SK-N-SH treated with all-trans-retinoic acid at 6 μM for 48 hours (cell line): Measurements from ENCODE around the gene HNRNPR.

Source experiments
- CREB5 ChIP-seq: fragments of 250-450 bp; sonication (Bioruptor Pico); IDR thresholded peaks from 2 replicates; pipeline ENCODE4 v1.5.1; 2020; ENCODE audit warnings: low read depth, mild to moderate bottlenecking, moderate library complexity
- PATZ1 ChIP-seq: fragments of 250-450 bp; sonication (Bioruptor Pico); IDR thresholded peaks from 2 replicates; pipeline ENCODE4 v1.8.0; 2020; ENCODE audit warnings: mild to moderate bottlenecking, moderate library complexity, borderline replicate concordance
- POU6F1 ChIP-seq: fragments of 250-450 bp; sonication (Bioruptor Pico); IDR thresholded peaks from 2 replicates; pipeline ENCODE4 v1.8.0; 2021; ENCODE audit warnings: low read depth, mild to moderate bottlenecking, moderate library complexity, borderline replicate concordance
- RARB ChIP-seq: fragments of 250-450 bp; sonication (Bioruptor Pico); IDR thresholded peaks from 2 replicates; pipeline ENCODE4 v1.8.0; 2021; ENCODE audit warnings: mild to moderate bottlenecking, moderate library complexity
- TCF4 ChIP-seq: fragments of 250-450 bp; sonication (Bioruptor Pico); IDR thresholded peaks from 2 replicates; pipeline ENCODE4 v1.8.0; 2021; ENCODE audit warnings: mild to moderate bottlenecking, moderate library complexity, borderline replicate concordance
- ZNF565 ChIP-seq: fragments of 450-650 bp; formaldehyde crosslinking; conservative IDR thresholded peaks from 2 replicates; pipeline ENCODE4 v1.5.0; 2020; ENCODE audit warnings: low read depth, mild to moderate bottlenecking, moderate library complexity

GRCh38 chr1:23357138-23357908 is 13.2 kb upstream of the HNRNPR start:
- no peak for TF ChIP-seq TCF4
- TF ChIP-seq ZNF565 = no peak
- TF ChIP-seq PATZ1 (CRISPR knock-in tag) = no peak
- TF ChIP-seq POU6F1 (CRISPR knock-in tag) = no peak
- no peak for TF ChIP-seq CREB5 (CRISPR knock-in tag)
- TF ChIP-seq RARB (CRISPR knock-in tag) = no peak
